ENCODE measurements around the gene DBF4B. TPM values are rescaled to one million over a fixed set of nuclear protein-coding genes. Genes with fewer than 3 reads are reported as not detected.

The DBF4B gene
- total RNA-seq, 1 experiment from 2014 or later, result 26.1 TPM

GRCh38 chr17:44749076-44749979, 40.9 kb downstream of the DBF4B start:
- no peaks in the 10 kb centered on the region for H3K4me1 ChIP-seq (ENCODE audit: control insufficient read depth in 1 of 2, insufficient read depth in 2 of 2, low read length in 2 of 2)
- intact Hi-C loops (cut with micrococcal nuclease), result no loop called here
- no peaks in the 10 kb centered on the region for H3K9me3 ChIP-seq (ENCODE audit: control insufficient read depth in 1 of 2, insufficient read depth in 1 of 2, low read depth in 1 of 2, low read length in 2 of 2)
- peaks cover 0 to 4% of the 10 kb centered on the region in 2 experiments; a peak in 2 of 4 replicates for H3K36me3 ChIP-seq (ENCODE audit: control insufficient read depth in 1 of 2, insufficient read depth in 2 of 2, low read length in 2 of 2)
- CTCF ChIA-PET, result no interaction called here
- H3K9ac ChIP-seq (ENCODE audit: low read length), result no peak overlapping the region
- no peaks in the 10 kb centered on the region for H4K20me1 ChIP-seq (ENCODE audit: insufficient read depth)
- RAD21 ChIA-PET (ENCODE audit: low non-redundant PET in 1 of 2, low total read pairs in 2 of 2, uncharacterized antibody in 2 of 2, unreplicated experiment in 2 of 2), result no interaction called here
- no peak overlapping the region for H3K4me3 ChIP-seq (replicated peaks in 1 of 2; ENCODE audit: low read depth in 1 of 2, low read length in 2 of 2)
- TF ChIP-seq, protein P1, sequence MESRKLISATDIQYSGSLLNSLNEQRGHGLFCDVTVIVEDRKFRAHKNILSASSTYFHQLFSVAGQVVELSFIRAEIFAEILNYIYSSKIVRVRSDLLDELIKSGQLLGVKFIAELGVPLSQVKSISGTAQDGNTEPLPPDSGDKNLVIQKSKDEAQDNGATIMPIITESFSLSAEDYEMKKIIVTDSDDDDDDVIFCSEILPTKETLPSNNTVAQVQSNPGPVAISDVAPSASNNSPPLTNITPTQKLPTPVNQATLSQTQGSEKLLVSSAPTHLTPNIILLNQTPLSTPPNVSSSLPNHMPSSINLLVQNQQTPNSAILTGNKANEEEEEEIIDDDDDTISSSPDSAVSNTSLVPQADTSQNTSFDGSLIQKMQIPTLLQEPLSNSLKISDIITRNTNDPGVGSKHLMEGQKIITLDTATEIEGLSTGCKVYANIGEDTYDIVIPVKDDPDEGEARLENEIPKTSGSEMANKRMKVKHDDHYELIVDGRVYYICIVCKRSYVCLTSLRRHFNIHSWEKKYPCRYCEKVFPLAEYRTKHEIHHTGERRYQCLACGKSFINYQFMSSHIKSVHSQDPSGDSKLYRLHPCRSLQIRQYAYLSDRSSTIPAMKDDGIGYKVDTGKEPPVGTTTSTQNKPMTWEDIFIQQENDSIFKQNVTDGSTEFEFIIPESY (IDR thresholded peaks at IDR 0.05; ENCODE audit: extremely low read depth, insufficient replicate concordance, low read length), result no peak
- TF ChIP-seq RAD21 (IDR thresholded peaks at IDR 0.05; ENCODE audit: low read depth), result no peak
- TF ChIP-seq CBX3 (IDR thresholded peaks at IDR 0.05; ENCODE audit: low read depth), result no peak
- TF ChIP-seq ZFX (IDR thresholded peaks at IDR 0.05), result no peak
- TF ChIP-seq ELF1 (IDR thresholded peaks at IDR 0.05; ENCODE audit: borderline replicate concordance, low read depth), result no peak
- no peak for TF ChIP-seq POLR2AphosphoS5 (IDR thresholded peaks at IDR 0.05; ENCODE audit: low read depth, low read length)
- TF ChIP-seq CEBPB (IDR thresholded peaks at IDR 0.05; ENCODE audit: low read depth), result no peak
- TF ChIP-seq, protein P2, sequence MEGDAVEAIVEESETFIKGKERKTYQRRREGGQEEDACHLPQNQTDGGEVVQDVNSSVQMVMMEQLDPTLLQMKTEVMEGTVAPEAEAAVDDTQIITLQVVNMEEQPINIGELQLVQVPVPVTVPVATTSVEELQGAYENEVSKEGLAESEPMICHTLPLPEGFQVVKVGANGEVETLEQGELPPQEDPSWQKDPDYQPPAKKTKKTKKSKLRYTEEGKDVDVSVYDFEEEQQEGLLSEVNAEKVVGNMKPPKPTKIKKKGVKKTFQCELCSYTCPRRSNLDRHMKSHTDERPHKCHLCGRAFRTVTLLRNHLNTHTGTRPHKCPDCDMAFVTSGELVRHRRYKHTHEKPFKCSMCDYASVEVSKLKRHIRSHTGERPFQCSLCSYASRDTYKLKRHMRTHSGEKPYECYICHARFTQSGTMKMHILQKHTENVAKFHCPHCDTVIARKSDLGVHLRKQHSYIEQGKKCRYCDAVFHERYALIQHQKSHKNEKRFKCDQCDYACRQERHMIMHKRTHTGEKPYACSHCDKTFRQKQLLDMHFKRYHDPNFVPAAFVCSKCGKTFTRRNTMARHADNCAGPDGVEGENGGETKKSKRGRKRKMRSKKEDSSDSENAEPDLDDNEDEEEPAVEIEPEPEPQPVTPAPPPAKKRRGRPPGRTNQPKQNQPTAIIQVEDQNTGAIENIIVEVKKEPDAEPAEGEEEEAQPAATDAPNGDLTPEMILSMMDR (IDR thresholded peaks at IDR 0.05 in 2 of 3, conservative IDR thresholded peaks at IDR 0.05 in 1 of 3; ENCODE audit: borderline replicate concordance in 1 of 3, insufficient read depth in 1 of 3, low read depth in 2 of 3, low read length in 2 of 3), result no peak
- no peak for TF ChIP-seq SP1 (IDR thresholded peaks at IDR 0.05; ENCODE audit: low read depth)
- TF ChIP-seq YY1 (IDR thresholded peaks at IDR 0.05; ENCODE audit: extremely low read depth, insufficient replicate concordance, low read depth, low read length), result no peak
- no peak for TF ChIP-seq EGR1 (IDR thresholded peaks at IDR 0.05; ENCODE audit: low read depth)
- no peak for TF ChIP-seq ZNF274 (IDR thresholded peaks at IDR 0.05; ENCODE audit: low read depth, low read length)
- no peak for TF ChIP-seq REST (IDR thresholded peaks at IDR 0.05; ENCODE audit: low read depth)
- no peak for TF ChIP-seq MAX (IDR thresholded peaks at IDR 0.05)
- TF ChIP-seq EZH2 (IDR thresholded peaks at IDR 0.05), result no peak
- no peak for TF ChIP-seq POLR2A (IDR thresholded peaks at IDR 0.05; ENCODE audit: borderline replicate concordance, extremely low read depth, insufficient read depth, insufficient read length)
- no peaks in the 10 kb centered on the region for H3K9me2 ChIP-seq (ENCODE audit: insufficient read depth)
- H2AFZ ChIP-seq (ENCODE audit: low read depth, low read length, poor library complexity, severe bottlenecking), result no peak overlapping the region
- H3K27ac ChIP-seq (ENCODE audit: low read depth, low read length), result no peak overlapping the region
- no peaks in the 10 kb centered on the region for H3K79me2 ChIP-seq (ENCODE audit: insufficient read depth, low read length)
- DNase-seq (ENCODE audit: low read depth, low spot score) (no peak), ATAC-seq (no peak)
- POLR2A ChIA-PET, result no interaction called here
- no peak overlapping the region for H3K4me2 ChIP-seq (ENCODE audit: low read length)
- BruUV-seq (replicated peaks), result no TSS peak
- no peaks in the 10 kb centered on the region for H3K27me3 ChIP-seq (ENCODE audit: insufficient read depth, low read length)
